ENCODE measurements around the gene ARHGEF4.
A peak's percentile ranks its signal among the peaks of the same experiment; 100 is the strongest.
"Not testable (repeated sequence)": the region's sequence is repeated elsewhere in the genome, so short reads cannot be mapped to it uniquely, and the experiment has no call there.

ARHGEF4 gene

DNA sequence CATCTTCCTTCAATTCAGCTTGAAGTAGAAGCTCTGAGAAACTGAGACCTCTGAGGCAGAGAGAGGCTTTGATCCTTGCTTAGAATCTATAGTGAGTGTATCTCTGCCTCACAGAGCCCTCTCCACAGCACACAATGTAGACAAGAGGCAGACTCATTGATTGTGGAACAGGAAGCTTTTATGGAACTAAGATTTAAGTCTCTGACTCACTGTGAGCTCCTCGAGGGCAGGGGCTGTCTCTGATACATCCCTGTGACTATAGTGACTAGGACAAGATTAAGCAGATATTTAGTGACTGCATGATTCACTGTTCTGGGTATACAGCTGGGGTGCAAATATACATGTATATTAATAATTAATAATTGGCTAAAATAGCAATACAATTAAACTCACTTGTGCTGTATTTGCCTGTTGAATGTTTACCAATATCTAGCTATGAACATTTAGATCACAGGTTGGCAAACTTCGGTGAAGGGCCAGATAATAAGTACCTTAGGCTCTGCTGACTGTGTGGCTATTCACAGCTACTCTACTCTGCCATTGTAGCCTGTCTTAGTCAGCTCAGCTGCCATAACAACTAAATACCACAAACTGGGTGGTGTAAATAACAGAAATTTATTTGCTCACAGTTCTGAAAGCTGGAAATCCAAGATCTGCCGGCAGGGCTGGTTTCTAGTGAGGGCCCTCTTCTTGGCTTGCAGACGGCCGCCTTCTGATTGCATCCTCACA lies 54.4 kb downstream of the ARHGEF4 start:
- no peak for DNase-seq (ENCODE audit: low spot score)

GRCh38 chr2:130891966-130892365 lies 55.3 kb downstream of the ARHGEF4 start:
- DNase-seq (ENCODE audit: low spot score): no peak

GRCh38 chr2:130892793-130893785 lies 56.4 kb downstream of the ARHGEF4 start:
- no peak for DNase-seq (ENCODE audit: low spot score)

DNA sequence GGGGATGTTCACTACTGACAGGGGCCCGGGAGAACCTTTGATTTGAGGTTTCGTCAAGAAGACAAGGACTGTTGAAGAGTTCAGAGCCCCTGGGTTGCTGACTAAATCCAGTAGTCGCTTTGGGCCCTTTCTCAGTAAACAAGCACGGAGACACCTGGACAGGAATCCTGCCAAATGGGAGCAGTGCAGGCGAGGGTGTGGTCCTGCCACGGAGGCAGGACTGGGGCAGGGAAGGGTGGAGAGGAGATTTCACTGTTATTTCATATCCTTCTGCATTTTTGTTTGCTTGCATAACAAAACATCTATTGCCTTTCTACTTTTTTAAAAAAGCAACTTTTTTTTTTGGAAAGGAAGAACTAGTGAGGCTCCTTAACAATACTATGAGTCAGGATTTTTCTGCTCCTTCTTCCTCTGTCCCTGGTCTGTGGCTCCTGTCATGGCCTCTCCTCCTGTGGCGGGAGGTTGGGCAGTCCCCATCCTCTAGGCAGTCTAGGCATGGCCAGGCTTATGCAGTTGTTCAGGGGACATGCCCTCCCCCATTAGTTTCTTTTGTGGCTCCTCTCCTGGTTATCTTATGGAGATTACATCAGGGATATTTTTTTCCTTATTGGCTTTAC lies 57.7 kb downstream of the ARHGEF4 start:
- no peak for DNase-seq (ENCODE audit: low spot score)

GRCh38 chr2:130896813-130897212 lies 60.1 kb downstream of the ARHGEF4 start:
- no peak for DNase-seq (ENCODE audit: low spot score)

- DNase-seq (ENCODE audit: low spot score): no peak
Observed at GRCh38 chr2:130898553-130898952, 61.8 kb downstream of the ARHGEF4 start.

DNA sequence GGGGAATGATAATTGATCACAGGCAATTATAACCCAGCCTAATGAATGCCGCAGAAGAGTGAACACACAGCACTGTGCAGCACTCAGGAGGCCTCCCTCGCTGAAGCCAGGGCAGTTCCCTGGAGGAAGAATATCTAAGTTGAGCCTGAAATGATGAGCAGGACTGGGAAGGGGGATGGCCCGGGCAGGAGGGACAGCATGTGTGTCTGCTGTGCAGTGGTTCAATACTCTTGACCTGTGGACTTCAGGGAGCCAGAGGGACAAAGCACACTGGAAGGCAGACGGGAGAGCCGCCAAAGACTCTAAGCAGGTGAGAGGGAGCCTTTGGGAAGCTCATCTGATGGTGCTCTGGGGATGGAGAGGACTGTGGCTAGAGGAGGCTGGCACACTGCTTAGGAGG lies 62.6 kb downstream of the ARHGEF4 start:
- no peak for DNase-seq (ENCODE audit: low spot score)

DNA sequence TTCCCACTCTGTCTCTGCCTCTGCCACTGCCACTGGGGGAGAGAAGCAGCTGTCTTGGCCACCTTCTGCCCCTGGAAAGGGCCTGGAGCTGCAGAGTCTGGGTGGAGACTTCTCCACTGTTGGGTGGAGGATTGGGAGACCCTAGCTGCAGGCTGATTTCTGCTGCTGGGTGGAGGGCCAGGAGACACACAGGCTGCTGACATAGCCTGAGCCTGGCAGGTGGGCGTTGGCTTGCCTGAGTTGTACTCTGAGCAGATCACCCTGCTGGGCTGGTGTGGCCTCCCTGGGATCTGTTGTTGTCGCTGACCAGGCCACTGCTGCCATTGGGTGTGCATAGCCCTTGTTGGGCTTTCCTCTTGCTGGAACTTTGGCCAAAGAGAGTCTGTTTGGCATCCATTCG lies 64.3 kb downstream of the ARHGEF4 start:
- DNase-seq (ENCODE audit: low spot score): no peak

- not testable (repeated sequence) for DNase-seq (ENCODE audit: low spot score)
Observed at GRCh38 chr2:130901626-130902025, 64.9 kb downstream of the ARHGEF4 start.

DNA sequence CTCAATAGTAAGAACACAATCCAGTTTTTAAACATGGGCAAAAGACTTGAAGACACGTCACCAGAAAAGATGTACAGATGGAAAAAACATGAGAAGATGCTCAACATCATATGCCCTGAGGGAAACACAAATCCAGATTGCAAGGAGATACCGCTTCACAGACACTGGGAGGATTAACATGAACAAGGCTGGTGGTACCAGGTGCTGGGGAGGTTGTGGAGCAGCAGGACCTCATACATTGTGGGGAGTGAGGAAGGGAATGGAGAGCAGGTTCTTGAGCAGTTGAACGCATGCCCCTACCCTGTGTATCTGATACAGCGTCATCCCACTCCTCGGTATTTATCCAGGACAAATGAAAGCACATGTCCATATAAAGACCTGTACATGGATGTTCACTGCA lies 72.1 kb downstream of the ARHGEF4 start:
- DNase-seq (ENCODE audit: low spot score): no peak

- no peak for DNase-seq (ENCODE audit: low spot score)
Observed at GRCh38 chr2:130910931-130911330, 74.2 kb downstream of the ARHGEF4 start.

DNA sequence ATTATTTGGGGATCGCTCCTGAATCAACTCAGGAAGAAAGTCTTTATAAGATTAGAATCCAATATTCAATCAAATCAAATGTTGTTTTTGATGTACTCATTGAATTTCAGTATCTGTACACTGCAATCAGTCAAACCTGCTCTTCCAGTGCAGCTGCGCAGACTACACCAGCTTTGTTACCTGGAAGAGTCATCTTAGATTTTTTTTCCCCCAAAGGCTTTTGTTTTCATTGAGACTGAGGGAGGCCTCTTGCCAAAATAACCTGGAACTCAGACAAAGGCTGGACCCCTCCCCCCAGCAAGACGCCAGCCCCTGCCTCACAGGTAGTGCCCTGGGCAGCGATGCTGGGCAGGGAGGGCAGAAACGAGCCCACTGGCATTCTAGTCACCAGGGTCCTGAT lies 74.8 kb downstream of the ARHGEF4 start:
- DNase-seq (ENCODE audit: low spot score): no peak

GRCh38 chr2:130911996-130912395 lies 75.3 kb downstream of the ARHGEF4 start:
- DNase-seq (ENCODE audit: low spot score): no peak

- no peak for DNase-seq (ENCODE audit: low spot score)
Observed at GRCh38 chr2:130912471-130912870, 75.8 kb downstream of the ARHGEF4 start.

- no peak for DNase-seq (ENCODE audit: low spot score)
Observed at GRCh38 chr2:130913891-130914290, 77.2 kb downstream of the ARHGEF4 start.

DNA sequence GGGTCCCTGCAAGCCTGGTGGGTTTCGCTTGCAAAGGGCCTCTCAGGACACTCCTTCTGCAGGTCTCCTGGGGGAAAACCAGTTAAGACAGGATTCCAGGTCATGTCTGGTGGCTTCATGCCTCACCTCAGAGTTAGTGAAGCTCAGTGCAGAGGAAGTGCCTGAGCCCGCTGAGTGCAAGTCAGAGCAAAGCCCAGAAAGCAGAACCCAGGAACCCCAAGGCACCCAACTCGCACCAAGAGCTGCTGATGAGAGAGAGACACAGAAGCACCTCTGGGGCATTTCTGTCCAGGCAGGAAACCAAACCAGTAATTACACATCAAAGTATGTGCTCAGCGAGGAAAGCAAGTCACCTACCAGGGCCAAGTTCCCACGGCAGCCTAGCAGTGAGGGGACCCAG lies 78.4 kb downstream of the ARHGEF4 start:
- DNase-seq (ENCODE audit: low spot score): no peak

GRCh38 chr2:130915595-130916437 lies 79.1 kb downstream of the ARHGEF4 start:
- no peak for DNase-seq (ENCODE audit: low spot score)

DNA sequence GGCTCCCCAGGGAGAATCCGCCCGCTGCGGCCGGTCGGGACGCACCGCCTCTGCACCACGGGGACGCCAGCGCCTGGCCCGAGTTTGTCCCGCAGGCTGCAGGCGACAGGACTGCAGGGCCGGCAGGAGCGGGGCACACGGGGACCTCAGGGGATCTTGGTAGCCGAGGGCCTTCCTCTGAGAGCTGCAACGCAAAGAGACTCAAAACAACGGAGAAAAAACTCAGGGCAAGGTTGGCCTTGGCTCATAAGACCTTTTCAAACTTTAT lies 79.7 kb downstream of the ARHGEF4 start:
- no peak for DNase-seq (ENCODE audit: low spot score)

- no peak for DNase-seq (ENCODE audit: low spot score)
Observed at GRCh38 chr2:130917006-130917688, 80.4 kb downstream of the ARHGEF4 start.

GRCh38 chr2:130918393-130918792 lies 81.7 kb downstream of the ARHGEF4 start:
- no peak for DNase-seq (ENCODE audit: low spot score)

DNA sequence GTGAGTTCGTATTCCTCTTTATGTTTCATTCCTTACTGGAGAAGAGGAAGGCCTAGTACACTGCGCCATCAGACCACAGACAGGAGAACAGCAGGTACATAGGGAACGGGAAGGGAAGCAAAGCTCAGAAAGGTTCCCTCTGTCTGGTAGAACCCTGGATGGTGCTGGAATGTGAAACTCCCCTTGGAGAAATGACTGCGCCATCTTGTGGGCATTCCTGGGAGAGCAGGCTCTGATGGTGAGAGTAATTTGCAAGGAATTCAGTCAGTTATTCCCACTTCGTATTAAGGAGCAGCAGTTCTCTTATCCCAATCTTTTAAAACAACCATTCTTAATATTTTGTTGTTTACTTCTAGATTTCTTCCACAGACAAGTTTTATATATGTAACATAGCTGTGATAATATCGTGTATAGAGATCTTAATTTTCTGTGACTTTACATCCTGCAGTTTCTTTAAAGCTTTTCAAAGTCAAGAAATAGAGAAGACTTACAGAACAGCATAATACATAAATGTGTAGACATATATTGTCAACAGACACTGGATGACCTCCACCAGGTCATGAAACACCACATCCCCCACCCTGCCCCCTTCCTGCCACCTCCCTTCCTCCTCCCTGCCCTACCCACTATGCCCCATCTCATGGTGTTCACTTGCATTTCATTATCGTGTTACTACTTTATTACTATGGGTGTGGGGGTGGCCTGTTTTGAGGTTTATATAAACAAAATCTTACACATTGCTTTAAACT lies 83.9 kb downstream of the ARHGEF4 start:
- peak; percentile 87 for DNase-seq (ENCODE audit: low spot score)

All from HuH-7.5 (cell line).